SK-N-MC (cell line): ENCODE results near the gene RAD21L1.

Experiments used
- EZH2 ChIP-seq: fragments of 200-600 bp; sonication (generic); IDR thresholded peaks from one replicate; pipeline ENCODE4 v1.6.1; 2017; ENCODE audit warnings: antibody characterized with exemption
- FOXP2 ChIP-seq: optimal IDR thresholded peaks from 2 replicates; pipeline ENCODE3; 2011; ENCODE audit warnings: mild to moderate bottlenecking, moderate library complexity; ENCODE audit not compliant: insufficient read depth; ENCODE audit errors: extremely low read length, control extremely low read depth
- POLR2AphosphoS5 ChIP-seq: IDR thresholded peaks from 2 replicates; pipeline ENCODE4 v1.6.1; 2012; ENCODE audit warnings: mild to moderate bottlenecking, low read depth, low read length, borderline replicate concordance

- TF ChIP-seq EZH2: no peak
- TF ChIP-seq POLR2AphosphoS5: no peak
- TF ChIP-seq FOXP2: no peak
Observed at GRCh38 chr20:1242099-1242498, 16.3 kb downstream of the RAD21L1 start.
